ENCODE measurements around the gene AP2A2. TPM values are rescaled to one million over a fixed set of nuclear protein-coding genes. Genes with fewer than 3 reads are reported as not detected.
A peak's percentile ranks its signal among the peaks of the same experiment; 100 is the strongest.

AP2A2 gene
- total RNA-seq, 1 donor from 2014 or later = 119 TPM

- DNase-seq (ENCODE audit: low spot score) = no peak
- ATAC-seq = peak; percentile 44
- intact Hi-C loops (cut with DNase I) = no loop called here
These were observed 28.2 kb upstream of the AP2A2 start for GRCh38 chr11:897253-898142.

- intact Hi-C loops (cut with DNase I) = no loop called here
- DNase-seq (ENCODE audit: low spot score) = no peak
- ATAC-seq = peak; percentile 39
These were observed 27.5 kb upstream of the AP2A2 start for GRCh38 chr11:898143-898511.

- DNase-seq (ENCODE audit: low spot score) = no peak
- peak; percentile 75 for ATAC-seq
- intact Hi-C loops (cut with DNase I) = no loop called here
These were observed 27.0 kb upstream of the AP2A2 start for GRCh38 chr11:898540-899190.

GRCh38 chr11:899724-900123, 25.9 kb upstream of the AP2A2 start:
- ATAC-seq = no peak
- intact Hi-C loops (cut with DNase I) = no loop called here
- no peak for DNase-seq (ENCODE audit: low spot score)

- intact Hi-C loops (cut with DNase I) = no loop called here
- ATAC-seq (no peak), DNase-seq (ENCODE audit: low spot score) (no peak)
These were observed 25.1 kb upstream of the AP2A2 start for GRCh38 chr11:900545-900944.

- no peak for ATAC-seq
- intact Hi-C loops (cut with DNase I) = no loop called here
- no peak for DNase-seq (ENCODE audit: low spot score)
These were observed 24.1 kb upstream of the AP2A2 start for GRCh38 chr11:901452-902061.

- intact Hi-C loops (cut with DNase I) = no loop called here
These were observed 21.3 kb upstream of the AP2A2 start for GRCh38 chr11:904380-904779.

GRCh38 chr11:905952-906351, 19.7 kb upstream of the AP2A2 start:
- intact Hi-C loops (cut with DNase I) = loop anchor here (5.0 kb wide), 1 partner anchor 474 kb away; no protein-coding TSS in a partner anchor
- ATAC-seq (no peak), DNase-seq (ENCODE audit: low spot score) (no peak)

More at GRCh38 chr11:904380-904779, 21.3 kb upstream of the AP2A2 start:
- no peak for DNase-seq (ENCODE audit: low spot score)
- ATAC-seq = no peak

- no peak for ATAC-seq
- intact Hi-C loops (cut with DNase I) = loop anchor here (5.0 kb wide), 1 partner anchor 475 kb away; no protein-coding TSS in a partner anchor
- no peak for DNase-seq (ENCODE audit: low spot score)
These were observed 18.0 kb upstream of the AP2A2 start for GRCh38 chr11:907668-908067.

- intact Hi-C loops (cut with DNase I) = loop anchor here (5.0 kb wide), 1 partner anchor 476 kb away; no protein-coding TSS in a partner anchor
- no peak for DNase-seq (ENCODE audit: low spot score)
- no peak for ATAC-seq
These were observed 17.4 kb upstream of the AP2A2 start for GRCh38 chr11:908273-908672.

GRCh38 chr11:909406-909805, 16.3 kb upstream of the AP2A2 start:
- DNase-seq (ENCODE audit: low spot score) (no peak), ATAC-seq (no peak)
- intact Hi-C loops (cut with DNase I) = loop anchor here (5.0 kb wide), 1 partner anchor 477 kb away; no protein-coding TSS in a partner anchor

- no peak for ATAC-seq
These were observed 15.6 kb upstream of the AP2A2 start for GRCh38 chr11:910044-910588.

GRCh38 chr11:910589-911030, 15.1 kb upstream of the AP2A2 start, which contains the start of gene CHID1:
Gene CHID1, minus strand, starts transcription at chr11:910810. Its CDS starts 5,994 bp downstream, at chr11:904816.
- DNase-seq (ENCODE audit: low spot score) (peak; percentile 90), ATAC-seq (peak; percentile 89)
- intact Hi-C loops (cut with DNase I) = no loop called here

More at GRCh38 chr11:910044-910588, 15.6 kb upstream of the AP2A2 start:
- DNase-seq (ENCODE audit: low spot score) = no peak
- intact Hi-C loops (cut with DNase I) = no loop called here

- ATAC-seq = peak; percentile 35
These were observed 14.4 kb upstream of the AP2A2 start for GRCh38 chr11:911031-911889.

GRCh38 chr11:911890-912219, 13.8 kb upstream of the AP2A2 start:
- DNase-seq (ENCODE audit: low spot score) (no peak), ATAC-seq (no peak)
- intact Hi-C loops (cut with DNase I) = no loop called here

More at GRCh38 chr11:911031-911889, 14.4 kb upstream of the AP2A2 start:
- intact Hi-C loops (cut with DNase I) = no loop called here
- DNase-seq (ENCODE audit: low spot score) = peak; percentile 78

- intact Hi-C loops (cut with DNase I) = no loop called here
- DNase-seq (ENCODE audit: low spot score) (no peak), ATAC-seq (no peak)
These were observed 13.4 kb upstream of the AP2A2 start for GRCh38 chr11:912266-912665.

GRCh38 chr11:913043-913442, 12.6 kb upstream of the AP2A2 start:
- DNase-seq (ENCODE audit: low spot score) (no peak), ATAC-seq (no peak)
- intact Hi-C loops (cut with DNase I) = no loop called here

- intact Hi-C loops (cut with DNase I) = no loop called here
- no peak for ATAC-seq
- DNase-seq (ENCODE audit: low spot score) = no peak
These were observed 11.5 kb upstream of the AP2A2 start for GRCh38 chr11:914204-914603.
